A673 (cell line): ENCODE measurements around the gene STK32A. TPM values are rescaled to one million over a fixed set of nuclear protein-coding genes. Genes with fewer than 3 reads are reported as not detected.

Experiments used
- BruUV-seq: library from RNA; stranded (reverse); fragments of 400-500 nt; replicated peaks from 2 replicates; lab custom pipeline; 2021; lab: Mats Ljungman, UMichigan
- CTCF ChIA-PET: fragments of 300-600 bp; sonication (Branson Sonifier 250); formaldehyde crosslinking; loops from one replicate; lab custom pipeline; 2022; ENCODE audit warnings: antibody characterized with exemption; lab: Charles Lee
- POLR2A ChIA-PET: fragments of 300-600 bp; sonication (Branson Sonifier 250); formaldehyde crosslinking; loops from one replicate; lab custom pipeline; 2022; ENCODE audit warnings: antibody characterized with exemption; ENCODE audit not compliant: low non-redundant PET; lab: Charles Lee
- DNase-seq: peaks from one replicate; pipeline ENCODE4 v3.0.0-alpha.2; 2015; ENCODE audit warnings: low spot score
- H3K27ac ChIP-seq: fragments of 200-600 bp; sonication (generic); 2 replicates; pipeline ENCODE4 v1.5.1; 2016; ENCODE audit warnings: mixed run types, low read depth, mild to moderate bottlenecking, mixed read lengths, antibody characterized with exemption, low read length; ENCODE audit not compliant: poor library complexity, severe bottlenecking
- H3K27me3 ChIP-seq: fragments of 200-600 bp; sonication (generic); replicated peaks from 2 replicates; pipeline ENCODE4 v1.6.1; 2017; ENCODE audit warnings: mixed run types, low read depth, mild to moderate bottlenecking, mixed read lengths, antibody characterized with exemption, low read length; ENCODE audit not compliant: insufficient read depth, poor library complexity
- H3K36me3 ChIP-seq: fragments of 200-600 bp; sonication (generic); 2 replicates; pipeline ENCODE4 v1.6.1; 2016; ENCODE audit warnings: mixed run types, mild to moderate bottlenecking, mixed read lengths, antibody characterized with exemption, low read length; ENCODE audit not compliant: insufficient read depth, poor library complexity, severe bottlenecking
- H3K4me1 ChIP-seq: fragments of 200-600 bp; sonication (generic); 2 replicates; pipeline ENCODE4 v1.6.1; 2017; ENCODE audit warnings: mixed run types, mild to moderate bottlenecking, mixed read lengths, antibody characterized with exemption, low read length; ENCODE audit not compliant: insufficient read depth, poor library complexity, severe bottlenecking
- H3K4me3 ChIP-seq: fragments of 200-600 bp; sonication (generic); 2 replicates; pipeline ENCODE4 v1.5.1; 2016; ENCODE audit warnings: low read depth, mixed run types, mild to moderate bottlenecking, mixed read lengths, low read length; ENCODE audit not compliant: poor library complexity, severe bottlenecking
- H3K9me3 ChIP-seq: fragments of 200-600 bp; sonication (generic); 2 replicates; pipeline ENCODE4 v1.6.1; 2016; ENCODE audit warnings: mixed run types, low read depth, mild to moderate bottlenecking, mixed read lengths, antibody characterized with exemption, low read length; ENCODE audit not compliant: poor library complexity, severe bottlenecking
- EZH2 ChIP-seq: fragments of 200-600 bp; sonication (generic); IDR thresholded peaks from 2 replicates; pipeline ENCODE4 v1.6.1; 2017; ENCODE audit warnings: borderline replicate concordance, low read depth, mild to moderate bottlenecking, mixed read lengths, antibody characterized with exemption, low read length; ENCODE audit not compliant: poor library complexity, severe bottlenecking
- intact Hi-C: fragments of 100-400 bp; cut with micrococcal nuclease; formaldehyde crosslinking; loops from one replicate; pipeline ENCODE4 v1.10.0; 2022; ENCODE audit not compliant: unreplicated experiment
- total RNA-seq: library from RNA; stranded (reverse); gene quantifications from 2 replicates; pipeline ENCODE4 v1.2.3, GENCODE V29; 2021
- TF ChIP-seq, protein P1 (sequence below): fragments of 300-800, 200-600 bp; sonication (generic); conservative IDR thresholded peaks from 2 replicates; pipeline ENCODE4 v1.5.1; 2017; ENCODE audit warnings: low read depth, mild to moderate bottlenecking, antibody characterized with exemption, low read length, moderate library complexity, mixed read lengths

The STK32A gene
- total RNA-seq, 1 experiment from 2014 or later = not detected

DNA sequence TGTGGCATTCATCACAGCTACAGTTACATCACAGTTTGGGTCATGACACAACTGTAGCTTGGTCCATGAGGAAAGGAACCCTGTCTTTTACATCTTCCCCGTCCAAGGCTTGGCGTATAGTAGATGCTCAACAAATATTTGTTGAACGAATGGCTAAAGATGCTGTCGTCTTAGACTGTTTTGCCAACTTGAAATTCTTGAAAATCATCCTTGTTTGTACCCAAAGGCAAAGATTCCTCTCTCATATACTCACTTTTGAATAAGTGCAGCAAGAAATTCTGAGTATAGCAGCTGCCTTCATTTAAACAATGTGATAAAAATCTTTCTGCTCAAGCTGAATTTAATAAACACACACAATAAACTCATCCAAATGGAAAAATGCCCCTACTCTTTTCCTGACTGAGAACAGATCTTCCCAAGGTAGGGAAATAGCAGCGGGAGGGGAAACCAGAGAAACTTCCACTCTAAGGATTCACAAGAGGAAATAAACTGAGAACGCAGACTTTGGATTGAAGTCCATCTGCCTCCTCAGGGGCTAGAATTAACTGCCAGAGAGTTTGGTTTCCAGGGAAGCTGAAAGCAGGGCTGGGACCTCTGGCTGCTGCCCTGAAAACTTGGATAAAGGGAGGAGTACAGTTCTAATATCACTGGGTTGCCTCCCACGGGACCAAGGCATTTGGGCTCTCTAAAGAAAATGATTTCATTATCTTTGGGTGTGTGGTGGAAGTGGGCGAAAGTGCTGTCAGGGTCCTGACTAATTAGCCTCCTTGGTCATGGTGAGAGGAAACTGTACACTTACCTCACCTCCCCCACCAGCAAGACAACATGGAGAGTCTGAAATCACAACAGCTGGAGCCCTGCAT lies 175.9 kb downstream of the STK32A start:
- DNase-seq = no peak
- Histone ChIP-seq H3K9me3 (no peaks in the 10 kb centered on the region), H3K27ac (no peak overlapping the region), H3K4me1 (no peaks in the 10 kb centered on the region), H3K4me3 (no peak overlapping the region), H3K36me3 (no peaks in the 10 kb centered on the region), H3K27me3 (no peaks in the 10 kb centered on the region)
- ChIA-PET CTCF (no interaction called here), POLR2A (no interaction called here)
- BruUV-seq = no TSS peak
- intact Hi-C loops = no loop called here
- TF ChIP-seq EZH2 = no peak
- TF ChIP-seq, protein P1, sequence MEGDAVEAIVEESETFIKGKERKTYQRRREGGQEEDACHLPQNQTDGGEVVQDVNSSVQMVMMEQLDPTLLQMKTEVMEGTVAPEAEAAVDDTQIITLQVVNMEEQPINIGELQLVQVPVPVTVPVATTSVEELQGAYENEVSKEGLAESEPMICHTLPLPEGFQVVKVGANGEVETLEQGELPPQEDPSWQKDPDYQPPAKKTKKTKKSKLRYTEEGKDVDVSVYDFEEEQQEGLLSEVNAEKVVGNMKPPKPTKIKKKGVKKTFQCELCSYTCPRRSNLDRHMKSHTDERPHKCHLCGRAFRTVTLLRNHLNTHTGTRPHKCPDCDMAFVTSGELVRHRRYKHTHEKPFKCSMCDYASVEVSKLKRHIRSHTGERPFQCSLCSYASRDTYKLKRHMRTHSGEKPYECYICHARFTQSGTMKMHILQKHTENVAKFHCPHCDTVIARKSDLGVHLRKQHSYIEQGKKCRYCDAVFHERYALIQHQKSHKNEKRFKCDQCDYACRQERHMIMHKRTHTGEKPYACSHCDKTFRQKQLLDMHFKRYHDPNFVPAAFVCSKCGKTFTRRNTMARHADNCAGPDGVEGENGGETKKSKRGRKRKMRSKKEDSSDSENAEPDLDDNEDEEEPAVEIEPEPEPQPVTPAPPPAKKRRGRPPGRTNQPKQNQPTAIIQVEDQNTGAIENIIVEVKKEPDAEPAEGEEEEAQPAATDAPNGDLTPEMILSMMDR = no peak

DNA sequence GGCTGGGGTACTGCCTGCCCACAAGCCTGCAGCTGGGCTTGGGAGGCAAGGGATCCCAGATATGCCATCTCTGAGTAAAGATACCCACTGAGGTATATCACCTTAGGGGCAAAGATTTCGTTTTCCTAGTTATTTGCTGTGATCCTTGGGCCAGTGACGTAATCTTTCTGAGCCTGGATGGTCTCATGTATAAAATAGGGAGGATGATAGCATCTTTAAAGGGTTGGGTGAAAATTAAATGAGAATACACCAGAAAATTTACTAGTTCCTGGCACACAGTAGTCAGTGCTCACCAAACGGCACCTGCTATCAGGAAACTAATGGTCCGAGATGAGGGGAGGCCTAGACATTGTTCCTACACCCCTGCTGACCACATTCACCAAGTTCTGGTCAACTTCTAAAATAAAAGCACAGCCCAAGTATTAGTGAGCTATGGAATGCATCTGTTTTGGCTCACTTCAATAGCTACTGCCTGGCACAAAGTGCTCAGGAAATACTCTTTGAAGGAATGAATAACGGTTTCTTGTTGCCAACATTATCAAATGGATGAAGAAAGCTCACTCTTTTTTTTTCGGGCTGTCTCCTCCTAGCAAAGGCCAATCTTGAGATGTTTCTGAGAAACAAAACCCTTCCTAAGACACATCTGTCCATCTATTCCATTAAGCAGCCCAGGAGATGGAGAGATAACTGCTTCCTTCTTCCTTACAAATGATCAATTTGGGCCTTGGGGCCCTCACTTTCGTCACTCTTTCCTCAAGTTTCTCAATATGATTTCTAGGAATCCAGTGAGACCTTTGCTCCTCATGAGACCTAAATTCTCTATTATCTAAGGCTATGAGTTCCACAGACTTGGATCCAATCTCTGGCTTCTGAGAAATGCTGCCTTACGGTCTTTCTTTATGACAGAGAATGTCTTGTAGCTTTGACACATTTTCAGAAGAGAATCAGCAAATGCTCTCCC lies 176.8 kb downstream of the STK32A start:
- ChIA-PET CTCF (no interaction called here), POLR2A (no interaction called here)
- Histone ChIP-seq H3K27me3 (no peaks in the 10 kb centered on the region), H3K9me3 (no peaks in the 10 kb centered on the region), H3K4me1 (no peaks in the 10 kb centered on the region), H3K27ac (no peak overlapping the region), H3K36me3 (no peaks in the 10 kb centered on the region), H3K4me3 (no peak overlapping the region)
- BruUV-seq = no TSS peak
- no peak for DNase-seq
- TF ChIP-seq EZH2 = no peak
- TF ChIP-seq, protein P1 = no peak
- intact Hi-C loops = no loop called here

DNA sequence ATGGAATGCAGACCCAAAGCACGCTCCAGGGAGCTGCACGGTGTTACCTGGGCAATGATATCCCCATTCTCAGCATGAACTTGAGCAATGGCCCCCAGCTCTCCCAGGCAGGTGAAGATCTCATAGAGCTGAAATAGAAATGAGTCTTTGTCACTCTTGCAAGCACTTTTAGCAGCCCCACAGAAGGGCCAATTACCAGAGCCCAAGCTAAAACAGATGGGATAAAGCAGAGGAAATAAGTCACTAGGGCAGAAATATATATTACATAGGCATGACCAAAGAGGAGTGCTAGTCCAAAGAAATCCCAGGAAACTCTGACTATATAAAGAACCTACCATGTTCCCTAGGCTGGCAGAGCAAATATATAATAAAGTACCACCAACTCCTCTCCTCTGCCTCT lies 177.7 kb downstream of the STK32A start:
- intact Hi-C loops = no loop called here
- Histone ChIP-seq H3K36me3 (no peaks in the 10 kb centered on the region), H3K27me3 (no peaks in the 10 kb centered on the region), H3K9me3 (no peaks in the 10 kb centered on the region), H3K4me1 (no peaks in the 10 kb centered on the region), H3K27ac (no peak overlapping the region), H3K4me3 (no peak overlapping the region)
- BruUV-seq = no TSS peak
- DNase-seq = no peak
- TF ChIP-seq EZH2 = no peak
- TF ChIP-seq, protein P1 = no peak
- ChIA-PET POLR2A (interaction anchor here (0.6 kb wide), 1 partner anchor 95 kb away, joined by 3 read pairs; no protein-coding TSS in a partner anchor), CTCF (no interaction called here)
